Amniotic epithelial cell (primary cell): ENCODE measurements around the gene HEMK1.

Experiments used
- DNase-seq: peaks from one replicate; pipeline ENCODE4 v3.0.0-alpha.2; 2010; ENCODE audit warnings: low read depth

Gene HEMK1

DNA sequence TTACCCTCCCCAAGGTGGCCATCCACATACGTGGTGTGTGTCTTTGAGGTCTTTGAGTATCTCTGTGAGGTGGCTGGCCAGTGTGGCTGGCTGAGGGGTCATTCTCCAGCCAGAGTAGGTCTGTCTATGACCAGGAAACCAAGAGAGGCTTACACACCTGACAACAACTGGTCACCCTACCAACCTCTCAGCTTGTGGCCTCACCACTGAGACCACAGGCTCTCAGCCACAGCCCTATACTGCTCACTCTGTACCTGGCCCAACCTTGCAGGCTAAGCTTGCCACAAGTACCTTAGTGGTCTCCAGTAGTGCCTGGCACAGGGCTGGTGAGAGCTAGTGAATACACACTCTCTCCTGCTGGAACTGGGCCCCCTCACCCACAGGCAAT, 5.1 kb downstream of the HEMK1 start:
- no peak for DNase-seq

DNA sequence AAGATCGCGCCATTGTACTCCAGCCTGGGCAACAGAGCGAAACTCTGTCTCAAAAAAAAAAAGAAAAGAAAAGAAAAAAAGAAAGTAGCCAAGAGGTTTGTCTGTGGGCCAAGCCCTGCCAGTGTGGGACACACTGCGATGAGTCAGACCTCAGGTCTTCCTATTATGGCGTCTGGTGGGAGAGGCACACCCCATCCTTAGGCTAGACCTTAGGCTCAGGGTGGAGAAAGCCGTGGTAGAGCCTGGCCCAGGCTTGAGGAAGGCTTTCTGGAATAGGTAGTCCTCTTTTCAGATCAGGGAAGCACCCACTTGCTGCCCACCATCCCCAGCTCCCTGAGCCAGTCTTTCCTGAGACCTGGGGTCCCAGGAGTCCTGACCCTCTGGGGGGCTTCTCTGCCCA, 6.0 kb downstream of the HEMK1 start:
- DNase-seq: no peak

DNA sequence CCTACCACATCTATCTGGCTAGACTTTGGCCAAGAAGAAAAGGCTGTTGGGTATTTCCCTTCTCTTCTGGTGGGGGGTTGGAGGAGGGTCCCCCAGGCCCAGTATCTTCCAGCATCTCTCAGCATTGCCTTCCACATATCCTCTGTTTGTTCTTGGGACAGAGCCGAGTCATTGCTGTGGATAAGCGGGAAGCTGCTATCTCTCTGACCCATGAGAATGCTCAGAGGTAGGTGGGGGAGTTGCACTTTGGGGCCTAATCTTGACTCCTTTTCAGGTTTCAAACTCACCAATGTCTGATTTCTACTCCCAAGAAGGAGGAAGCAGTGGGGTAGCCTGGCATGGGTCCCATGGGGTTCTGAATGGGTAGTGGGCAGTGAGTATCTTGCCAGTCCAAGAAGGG, 8.0 kb downstream of the HEMK1 start:
- DNase-seq: no peak

DNA sequence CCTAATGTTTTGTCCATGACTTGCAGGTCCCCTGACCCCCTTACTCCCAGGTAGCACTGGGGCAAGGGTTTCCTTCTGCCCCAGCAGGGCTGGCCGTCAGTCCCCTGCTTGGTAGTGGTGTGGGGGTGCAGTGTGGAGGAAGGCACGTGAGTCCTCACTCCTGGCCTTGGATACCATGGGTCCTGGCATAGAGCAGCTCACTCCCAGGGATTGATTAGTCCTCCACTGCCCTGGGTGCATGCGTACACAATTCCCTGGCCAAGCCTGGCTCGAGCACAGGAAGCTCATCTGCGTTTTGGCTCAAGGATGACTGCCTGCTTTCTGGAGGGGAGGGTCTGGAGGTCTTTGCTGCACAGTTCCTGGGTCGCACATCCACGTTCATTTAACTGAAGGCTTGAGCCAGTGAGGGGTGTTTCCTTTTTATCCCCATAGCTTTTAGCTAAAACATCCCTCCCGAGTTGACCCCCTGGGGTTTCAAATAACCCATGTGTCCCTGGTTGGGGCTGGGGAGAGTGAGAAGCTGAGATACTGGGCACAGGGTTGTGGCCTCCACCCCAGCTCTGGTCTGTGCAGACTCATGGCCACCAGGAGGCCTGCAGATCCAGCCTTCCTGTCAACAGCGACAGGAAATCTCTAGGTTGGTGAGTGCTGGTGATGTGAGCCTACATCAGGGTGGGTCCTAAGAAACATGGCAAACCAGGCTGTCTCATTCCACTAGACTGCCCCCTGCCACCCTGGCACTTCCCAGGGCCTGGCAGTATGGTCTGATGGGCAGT, 11.5 kb downstream of the HEMK1 start:
- no peak for DNase-seq

DNA sequence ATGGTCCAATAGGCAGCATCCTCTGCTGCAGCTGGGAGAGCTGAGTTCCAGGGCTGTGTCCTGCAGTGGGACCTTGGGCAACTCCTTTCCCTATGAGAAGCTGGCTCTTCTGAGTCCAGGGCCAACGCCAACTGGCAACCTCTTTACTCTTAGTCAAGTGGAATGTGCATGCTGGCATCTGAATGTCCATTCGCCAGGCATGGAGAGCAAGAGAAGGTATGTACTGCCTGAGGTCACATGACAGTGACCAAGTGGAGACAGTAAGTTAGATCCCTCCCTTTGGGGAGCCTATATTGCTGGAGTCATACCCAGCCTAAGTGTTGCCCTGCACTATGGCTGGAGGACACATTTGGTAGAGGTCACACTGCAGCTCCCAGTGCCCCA, 12.1 kb downstream of the HEMK1 start:
- DNase-seq: no peak

DNA sequence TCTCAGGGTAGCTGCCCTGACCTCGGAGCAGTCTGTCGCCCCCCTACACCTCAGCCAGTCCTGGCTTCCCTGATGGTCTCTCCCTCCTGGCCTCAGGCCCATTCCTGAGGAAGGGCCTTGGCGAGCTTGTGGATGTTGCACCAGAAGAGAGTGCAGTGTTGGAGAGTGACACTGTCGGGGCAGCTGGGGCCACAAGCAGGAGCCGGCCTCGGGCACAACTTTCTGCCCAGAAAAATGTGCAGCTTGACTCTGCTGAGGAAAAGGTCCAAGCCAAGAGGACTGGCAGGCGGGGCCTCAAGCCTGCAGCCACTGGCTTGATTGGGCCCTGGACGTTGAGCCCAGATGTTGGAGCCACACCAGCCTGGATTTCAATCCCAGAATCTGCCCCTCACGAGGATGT, 12.8 kb downstream of the HEMK1 start:
- no peak for DNase-seq

DNA sequence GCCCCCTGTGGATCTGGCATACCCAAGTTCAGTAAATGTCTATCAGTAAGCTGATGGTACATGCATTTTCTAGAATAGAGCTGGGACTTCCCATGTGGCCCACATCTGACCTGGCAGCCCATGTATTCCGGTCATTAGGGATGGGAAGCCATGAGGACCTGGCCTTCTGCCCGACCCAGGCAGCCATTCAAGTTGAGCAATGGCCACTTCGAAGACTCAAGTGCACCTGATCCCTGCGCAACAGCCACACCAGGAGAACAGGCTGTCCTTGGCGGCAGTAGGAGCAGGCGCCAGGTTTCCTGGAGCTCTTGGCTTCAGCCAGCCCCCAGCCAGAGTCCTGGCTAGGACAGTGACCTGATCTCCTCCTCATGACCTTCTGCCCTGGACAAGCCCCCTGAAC, 14.6 kb downstream of the HEMK1 start:
- DNase-seq: no peak

DNA sequence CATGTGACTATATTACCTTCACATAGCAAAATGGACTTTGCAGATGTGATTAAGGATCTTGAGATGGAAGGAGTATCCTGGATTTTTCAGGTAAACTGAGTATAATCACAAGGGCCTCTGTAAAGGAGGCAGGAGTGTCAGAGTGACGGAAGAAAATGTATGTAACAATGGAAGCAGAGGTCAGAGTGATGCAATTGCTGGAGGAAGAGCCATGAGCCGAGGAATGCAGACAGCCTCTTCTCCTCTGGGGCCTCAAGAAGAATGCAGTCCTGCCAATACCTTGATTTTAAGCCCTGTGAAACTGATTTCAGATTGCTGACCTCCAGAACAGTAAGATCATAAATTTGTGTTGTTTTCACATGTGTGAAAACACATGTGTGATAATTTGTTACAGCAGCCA, 15.1 kb downstream of the HEMK1 start:
- DNase-seq: peak; percentile 36

DNA sequence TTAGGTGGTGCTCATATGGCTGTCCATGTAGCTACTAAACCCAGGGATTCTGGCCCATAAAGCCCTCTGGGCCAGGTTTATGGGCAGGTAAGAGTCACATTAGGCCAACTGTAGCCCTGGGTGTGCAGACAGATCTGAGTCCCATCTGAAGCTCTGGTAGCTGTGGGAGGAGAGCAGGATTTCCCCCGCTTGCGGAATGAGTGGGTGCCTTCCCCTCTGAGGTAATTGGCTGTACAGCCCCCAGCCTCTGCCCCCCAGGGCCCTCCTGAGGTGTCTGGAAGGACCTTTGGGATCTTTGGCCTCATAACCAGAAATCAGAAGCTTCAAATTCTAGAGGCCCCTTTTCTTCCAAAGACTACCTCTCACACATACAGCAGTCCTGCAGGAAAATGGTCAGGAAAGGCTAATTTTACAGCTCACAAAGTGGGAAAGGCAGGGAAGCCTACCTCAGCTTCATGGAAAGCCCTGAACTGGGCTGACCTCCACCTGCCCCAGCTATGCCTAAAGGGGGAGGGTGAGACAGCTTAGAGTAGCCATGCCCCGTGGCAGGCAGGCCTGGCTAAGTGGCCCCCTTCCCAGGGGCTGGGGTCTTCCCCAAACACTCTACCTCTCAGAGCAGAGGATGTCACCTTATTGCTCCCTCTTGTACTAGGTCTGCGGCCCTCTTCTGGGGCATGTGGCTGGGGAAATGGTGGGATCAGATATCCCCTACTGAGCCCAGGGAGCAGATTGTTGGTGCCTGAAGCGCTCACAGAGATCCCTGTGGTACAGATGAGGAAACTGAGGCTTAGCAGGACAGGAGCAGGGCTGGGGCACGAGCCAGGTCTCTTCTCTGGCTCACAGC, 16.8 kb downstream of the HEMK1 start:
- no peak for DNase-seq

DNA sequence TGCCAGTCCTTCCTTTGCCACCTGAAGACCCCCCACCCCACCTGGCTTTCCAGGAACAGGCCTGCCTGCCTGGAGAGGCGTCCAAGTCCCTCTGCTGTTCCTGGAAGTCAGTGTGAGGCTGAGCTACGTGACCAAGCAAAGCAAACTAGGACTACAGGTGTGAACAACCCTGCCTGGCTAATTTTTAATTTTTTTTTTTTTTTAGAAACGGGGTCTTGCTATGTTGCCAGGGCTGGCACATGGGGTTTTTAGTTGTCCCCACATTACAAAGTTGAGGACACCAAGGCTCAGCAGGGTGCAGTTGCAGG, 17.4 kb downstream of the HEMK1 start:
- no peak for DNase-seq

DNA sequence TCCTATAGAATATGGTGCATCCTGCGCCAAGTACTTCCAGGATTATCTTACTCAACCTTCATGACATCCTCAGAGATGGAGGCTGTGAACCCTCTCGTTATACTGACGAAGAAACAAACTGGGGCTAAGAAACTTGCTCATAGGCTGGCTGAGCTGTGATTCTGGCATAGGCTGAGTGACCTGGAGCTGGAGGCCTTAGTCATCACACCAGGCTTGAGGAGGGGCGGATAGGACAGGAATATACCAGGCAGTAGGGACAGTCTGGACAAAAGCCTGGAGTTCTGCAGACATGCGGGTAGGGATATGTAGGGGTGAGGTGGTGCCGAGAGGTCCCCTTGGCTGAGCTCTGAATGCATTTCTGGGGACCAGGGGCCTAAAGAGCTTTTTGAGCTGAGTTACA, 18.1 kb downstream of the HEMK1 start:
- peak; percentile 27 for DNase-seq

DNA sequence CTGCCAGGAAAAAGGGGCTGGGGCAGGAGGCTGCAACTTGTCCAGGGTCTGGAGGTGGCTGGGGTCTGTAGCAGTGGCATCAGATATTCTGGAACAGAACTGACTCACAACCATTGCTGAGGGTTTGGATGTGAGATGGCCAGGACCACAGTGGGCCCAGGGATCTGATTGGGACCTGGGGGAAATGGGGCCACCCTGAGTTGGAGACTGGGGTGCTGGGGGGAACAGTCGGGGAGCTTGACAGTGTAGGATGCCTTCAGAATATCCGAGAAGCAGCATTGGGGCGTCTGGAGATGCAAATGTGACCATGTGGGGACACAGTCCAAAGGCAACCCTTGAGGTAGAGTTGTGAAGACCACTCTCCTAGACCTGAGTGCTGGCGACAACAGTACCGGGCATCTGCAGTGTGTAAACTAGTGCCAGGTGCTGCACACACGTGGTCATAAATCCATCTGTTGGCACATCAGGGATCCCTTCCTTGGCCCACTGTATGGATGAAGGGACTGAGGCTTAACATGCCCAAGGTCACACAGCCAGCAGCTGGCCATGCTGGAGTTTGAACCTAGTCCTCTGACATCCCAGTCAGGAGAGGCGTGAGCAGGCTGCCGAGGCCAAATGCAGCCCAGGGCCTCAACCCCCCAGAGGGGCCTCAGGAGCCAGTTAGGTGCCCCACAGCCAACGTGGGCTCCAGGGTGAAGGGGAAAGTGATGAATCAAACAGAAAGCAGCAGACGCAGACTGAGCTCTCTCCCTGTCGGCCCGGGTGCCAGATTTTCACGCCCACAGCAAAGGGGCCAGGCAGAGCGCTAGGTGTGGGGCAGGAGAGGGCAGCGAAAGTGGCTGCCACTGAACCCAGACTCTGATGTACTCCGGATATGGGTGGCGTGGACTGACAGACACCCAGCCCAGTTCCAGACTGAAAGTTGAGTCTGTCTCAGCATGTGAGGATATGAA, 18.8 kb downstream of the HEMK1 start:
- no peak for DNase-seq

DNA sequence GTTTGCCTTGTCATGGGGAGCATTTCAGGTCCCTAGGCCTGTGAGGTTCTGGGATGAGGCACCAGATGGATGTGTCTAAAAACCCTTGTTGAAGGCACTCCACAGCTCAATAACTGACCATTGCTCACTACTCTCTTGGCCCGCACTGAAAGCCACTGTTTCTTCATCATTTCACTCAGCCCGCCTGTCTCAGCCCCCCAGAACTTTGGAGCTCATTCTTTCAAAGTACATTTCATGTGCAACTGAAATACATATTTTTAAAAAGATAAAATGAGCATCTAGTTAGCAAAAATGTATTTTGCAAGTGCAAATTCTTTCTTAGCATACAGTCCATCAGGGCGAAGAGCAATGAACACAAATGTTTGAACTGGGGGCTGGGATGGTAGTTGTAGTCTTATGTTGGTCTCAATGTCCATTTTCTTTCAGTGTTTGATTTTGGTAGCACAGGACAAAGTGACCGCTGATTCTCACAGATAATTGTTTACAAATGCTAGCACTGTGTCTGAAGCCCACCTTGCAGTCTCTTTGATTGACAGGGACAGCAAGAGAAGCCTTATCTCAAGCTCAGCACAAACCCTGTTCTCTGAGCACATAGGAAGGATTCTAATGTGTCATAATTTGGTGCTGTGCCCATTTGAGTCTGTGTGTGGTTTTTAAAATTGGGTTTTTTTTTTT, 19.6 kb downstream of the HEMK1 start:
- DNase-seq: peak; percentile 35

DNA sequence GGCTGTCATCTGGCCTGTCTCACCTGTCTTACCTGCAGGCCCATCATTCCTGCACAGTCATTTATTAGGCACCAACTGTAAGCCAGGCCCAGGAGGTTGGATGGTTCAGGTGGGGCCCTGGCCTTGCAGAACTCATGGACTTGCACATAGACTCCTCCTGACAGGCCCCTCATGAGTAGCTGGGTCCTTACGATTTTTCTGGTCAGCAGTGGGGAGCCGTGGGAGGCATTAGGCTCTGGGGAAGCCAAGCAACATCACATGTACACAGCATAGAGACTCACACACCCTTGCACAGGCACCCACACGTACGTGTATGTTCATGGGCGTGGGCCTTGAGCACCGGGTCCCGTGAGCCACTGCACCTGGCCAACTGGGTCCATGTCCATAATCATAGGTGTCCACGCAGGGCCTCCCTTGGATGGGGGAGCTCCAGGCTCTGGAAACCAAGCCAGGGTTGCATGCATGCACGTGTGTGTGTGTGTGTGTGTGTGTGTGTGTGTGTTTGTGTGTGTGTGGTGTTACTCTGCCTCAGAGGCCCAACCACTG, 21.9 kb downstream of the HEMK1 start:
- DNase-seq: no peak

DNA sequence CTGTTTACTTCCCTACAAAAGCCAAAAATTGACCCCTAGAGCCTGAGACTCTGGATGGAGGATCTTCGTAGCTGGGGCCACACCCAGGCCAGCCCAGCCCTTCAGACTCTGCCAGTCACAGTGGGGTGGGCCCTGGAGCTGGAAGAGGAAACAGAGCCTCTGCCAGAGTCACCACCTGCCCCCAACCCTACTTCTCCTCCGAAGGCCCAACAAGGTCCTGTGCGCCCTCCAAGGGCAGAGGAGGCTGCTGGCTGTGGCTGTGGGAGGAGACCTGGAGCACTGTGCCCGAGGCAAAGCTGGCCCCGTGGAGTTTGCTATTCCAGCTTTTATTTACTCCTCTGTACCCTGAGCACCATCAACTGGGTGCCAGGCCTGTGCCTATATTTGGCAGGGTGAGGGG, 23.2 kb downstream of the HEMK1 start:
- DNase-seq: no peak

DNA sequence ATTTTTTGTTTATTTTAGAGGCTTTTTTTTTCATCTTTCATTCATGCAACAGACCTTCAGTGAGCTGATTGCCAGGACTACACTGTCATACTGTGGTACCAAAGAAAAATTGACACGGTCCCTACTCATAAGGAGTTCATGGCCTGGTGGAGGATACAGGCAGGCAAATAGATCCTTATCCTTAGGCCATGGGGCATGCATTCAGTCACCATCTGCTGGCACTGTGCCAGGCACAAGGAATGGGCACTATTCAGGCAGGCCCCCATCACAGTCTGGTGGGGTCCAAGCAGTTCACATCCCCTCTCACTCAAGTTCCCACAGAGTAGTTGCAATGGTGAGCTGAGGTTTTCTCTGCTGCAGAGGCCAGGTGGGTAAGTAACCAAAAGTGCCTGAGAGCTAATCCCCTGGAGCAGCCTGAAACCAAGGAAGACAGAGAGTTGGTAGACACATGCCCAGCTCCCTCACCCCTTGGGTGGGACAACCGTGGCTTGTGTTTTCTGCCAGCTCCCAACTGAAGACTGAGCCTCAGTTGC, 25.0 kb downstream of the HEMK1 start:
- DNase-seq: no peak

DNA sequence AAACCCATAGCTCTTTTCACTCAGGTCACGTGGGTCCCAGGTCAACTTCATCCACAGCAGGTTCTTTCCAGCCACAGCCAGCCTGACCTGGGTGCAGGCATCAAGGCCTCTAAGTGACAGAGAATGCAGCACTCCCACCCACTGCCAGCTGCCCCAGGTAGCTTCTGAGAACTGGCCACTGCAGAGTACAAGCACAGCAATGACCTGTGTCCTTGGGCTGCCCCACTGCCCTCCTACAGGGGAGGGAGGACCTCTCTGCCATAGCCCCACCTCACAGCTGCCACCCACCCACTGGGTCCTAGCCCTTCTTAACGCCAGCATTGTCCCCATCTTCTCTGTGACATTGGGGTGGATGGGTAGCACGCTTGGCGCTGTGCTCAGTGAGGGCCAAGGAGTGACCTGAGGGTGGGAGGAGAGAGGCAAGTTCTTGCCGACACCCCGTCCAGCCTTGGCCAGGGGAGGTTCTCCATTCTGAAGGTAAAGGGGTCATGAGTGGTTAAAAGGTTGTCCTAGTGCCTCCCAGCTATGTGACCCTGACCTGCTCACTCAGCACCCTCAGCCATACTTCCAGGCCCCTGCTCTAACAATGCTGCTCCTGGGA, 29.9 kb downstream of the HEMK1 start:
- no peak for DNase-seq

DNA sequence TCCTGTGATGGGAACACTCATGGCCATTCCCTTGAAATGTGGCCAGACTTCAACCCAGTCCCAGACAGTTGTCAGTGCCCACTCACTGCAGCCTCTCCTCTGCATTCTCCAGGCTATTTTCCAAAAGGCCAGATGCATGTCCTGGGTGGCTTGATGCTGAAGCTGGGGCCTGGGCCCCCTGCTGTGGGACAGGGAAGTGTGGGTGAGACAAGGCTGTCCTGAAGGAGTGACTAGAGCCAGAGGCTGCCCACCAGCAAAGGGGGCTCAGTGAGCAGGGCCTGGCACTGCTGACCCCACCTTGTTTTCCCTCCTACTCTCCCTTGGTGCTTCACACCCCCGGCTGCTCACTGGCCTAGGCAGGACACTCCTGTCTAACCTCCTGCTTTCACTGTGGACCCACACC, 30.4 kb downstream of the HEMK1 start:
- no peak for DNase-seq

DNA sequence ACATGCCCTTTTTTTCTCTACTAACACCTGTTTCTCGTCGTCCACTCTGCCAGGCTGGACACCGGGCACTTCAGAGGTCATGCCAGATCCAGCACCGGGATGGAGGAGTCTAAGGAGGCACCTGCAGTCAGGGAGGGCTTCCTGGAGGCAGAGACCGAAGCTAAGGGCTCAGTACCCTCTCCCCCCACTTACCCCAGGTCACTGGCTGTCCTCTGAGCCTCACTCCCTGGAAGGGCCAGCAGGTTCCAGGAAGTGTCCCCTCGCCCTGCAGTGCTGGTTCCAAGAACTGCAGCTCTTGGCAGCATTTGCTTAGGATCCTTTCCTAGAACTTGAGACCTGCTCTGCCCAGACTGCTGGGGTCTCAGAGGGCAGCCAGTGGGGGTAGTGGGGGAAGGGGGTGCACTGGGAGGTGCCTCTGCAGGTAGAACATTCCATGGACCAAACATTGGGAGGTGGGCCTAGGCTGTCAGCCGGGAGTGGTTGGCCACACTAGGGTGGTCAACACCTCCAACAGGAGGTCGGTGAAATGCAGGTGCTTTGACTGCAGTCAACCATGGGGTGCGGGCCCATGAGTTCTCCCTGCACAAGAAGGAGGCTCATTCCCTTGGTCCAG, 30.9 kb downstream of the HEMK1 start:
- DNase-seq: no peak

DNA sequence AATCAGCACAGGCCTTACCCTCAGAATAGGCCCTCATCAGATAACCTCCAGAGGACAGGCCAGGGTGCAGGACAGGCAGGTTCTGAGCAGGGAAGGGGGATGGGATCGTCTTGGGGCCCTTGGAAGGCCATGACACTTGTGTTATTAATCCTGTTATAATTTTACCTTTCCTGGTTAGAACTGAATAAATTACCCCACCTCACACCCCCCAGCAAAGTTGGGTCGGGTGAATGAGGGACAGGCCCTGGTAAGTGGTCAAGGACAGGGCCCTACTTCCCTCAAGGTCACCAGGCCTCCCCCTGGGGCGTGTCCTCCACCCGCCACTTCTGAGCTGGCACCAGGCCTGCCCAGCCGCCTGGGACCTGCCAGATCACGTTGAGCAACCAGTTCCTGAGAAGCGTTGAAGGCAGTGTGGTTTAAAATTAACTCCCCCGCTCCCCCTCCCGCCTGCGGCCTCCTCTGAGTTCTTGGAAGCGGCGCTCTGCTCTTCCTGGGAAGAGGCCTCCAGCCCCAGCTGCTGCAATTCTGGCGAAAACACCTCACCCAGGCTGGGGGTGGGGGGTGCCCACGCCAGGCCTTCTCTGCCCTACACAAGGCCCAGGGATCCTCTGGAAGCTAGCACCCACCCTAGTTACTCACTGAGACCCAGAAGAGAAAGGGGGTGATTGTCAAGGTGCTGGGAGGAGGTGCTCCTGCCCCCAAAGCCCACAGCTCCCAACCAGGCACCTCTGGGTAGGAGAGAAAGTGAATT, 31.7 kb downstream of the HEMK1 start:
- DNase-seq: peak; percentile 99
